KMS-11 (cell line): ENCODE results near the gene LTK.

Source experiments
- H2AFZ ChIP-seq: fragments of 200-600 bp; sonication (generic); 2 replicates; pipeline ENCODE4 v1.6.1; 2016; ENCODE audit warnings: antibody characterized with exemption, mixed run types, low read depth
- H3K27ac ChIP-seq: fragments of 200-600 bp; sonication (generic); 2 replicates; pipeline ENCODE4 v1.6.1; 2016; ENCODE audit warnings: mild to moderate bottlenecking, mixed run types
- H3K27me3 ChIP-seq: fragments of 200-600 bp; sonication (generic); 2 replicates; pipeline ENCODE4 v1.6.1; 2017; ENCODE audit warnings: mild to moderate bottlenecking, low read depth, mixed run types, moderate library complexity; ENCODE audit not compliant: insufficient read depth
- H3K36me3 ChIP-seq: fragments of 200-600 bp; sonication (generic); 2 replicates; pipeline ENCODE4 v1.6.1; 2017; ENCODE audit warnings: mild to moderate bottlenecking, mixed run types; ENCODE audit not compliant: insufficient read depth
- H3K4me1 ChIP-seq: fragments of 200-600 bp; sonication (generic); 2 replicates; pipeline ENCODE4 v1.6.1; 2016; ENCODE audit warnings: mild to moderate bottlenecking, low read depth, mixed run types; ENCODE audit not compliant: poor library complexity, severe bottlenecking
- H3K4me2 ChIP-seq: fragments of 200-600 bp; sonication (generic); 2 replicates; pipeline ENCODE4 v1.7.0; 2016; ENCODE audit warnings: mild to moderate bottlenecking, mixed run types
- H3K4me3 ChIP-seq: fragments of 200-600 bp; sonication (generic); IDR thresholded peaks from 2 replicates; pipeline ENCODE4 v1.6.1; 2017; ENCODE audit warnings: low read depth, low read length, mixed read lengths; ENCODE audit not compliant: insufficient read depth
- H3K79me2 ChIP-seq: fragments of 200-600 bp; sonication (generic); 2 replicates; pipeline ENCODE4 v1.6.1; 2016; ENCODE audit warnings: low read depth, mixed run types; ENCODE audit not compliant: insufficient read depth
- H3K9ac ChIP-seq: fragments of 200-600 bp; sonication (generic); 2 replicates; pipeline ENCODE4 v1.6.1; 2016; ENCODE audit warnings: mild to moderate bottlenecking, mixed run types
- H4K20me1 ChIP-seq: fragments of 200-600 bp; sonication (generic); 2 replicates; pipeline ENCODE4 v1.6.1; 2016; ENCODE audit warnings: mild to moderate bottlenecking, mixed run types; ENCODE audit not compliant: insufficient read depth
- TF ChIP-seq, protein P1 (sequence below): fragments of 200-600 bp; sonication (generic); conservative IDR thresholded peaks from 2 replicates; pipeline ENCODE4 v1.6.1; 2017; ENCODE audit warnings: low read depth, mild to moderate bottlenecking, antibody characterized with exemption, low read length, moderate library complexity, mixed read lengths

Gene LTK

DNA sequence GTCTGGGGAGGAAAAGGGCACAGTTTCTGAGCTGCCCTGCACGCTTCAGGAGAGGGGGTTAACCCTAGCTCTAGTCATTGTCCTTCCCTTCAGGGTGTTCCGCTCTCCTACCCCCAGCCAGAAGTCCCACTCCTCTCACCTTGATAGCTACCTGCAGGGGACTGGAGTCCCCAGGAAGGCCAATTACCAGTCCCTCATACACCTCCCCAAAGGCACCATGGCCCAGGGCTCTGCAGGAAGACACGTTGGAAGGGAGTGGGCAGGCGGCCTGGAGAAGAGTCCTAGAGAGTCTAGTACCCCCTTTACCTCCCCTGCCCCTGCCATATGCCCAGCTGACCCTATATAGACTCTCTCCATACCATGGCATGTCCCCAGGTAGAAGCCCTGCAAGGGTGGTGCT lies 7.9 kb downstream of the LTK start:
- TF ChIP-seq, protein P1, sequence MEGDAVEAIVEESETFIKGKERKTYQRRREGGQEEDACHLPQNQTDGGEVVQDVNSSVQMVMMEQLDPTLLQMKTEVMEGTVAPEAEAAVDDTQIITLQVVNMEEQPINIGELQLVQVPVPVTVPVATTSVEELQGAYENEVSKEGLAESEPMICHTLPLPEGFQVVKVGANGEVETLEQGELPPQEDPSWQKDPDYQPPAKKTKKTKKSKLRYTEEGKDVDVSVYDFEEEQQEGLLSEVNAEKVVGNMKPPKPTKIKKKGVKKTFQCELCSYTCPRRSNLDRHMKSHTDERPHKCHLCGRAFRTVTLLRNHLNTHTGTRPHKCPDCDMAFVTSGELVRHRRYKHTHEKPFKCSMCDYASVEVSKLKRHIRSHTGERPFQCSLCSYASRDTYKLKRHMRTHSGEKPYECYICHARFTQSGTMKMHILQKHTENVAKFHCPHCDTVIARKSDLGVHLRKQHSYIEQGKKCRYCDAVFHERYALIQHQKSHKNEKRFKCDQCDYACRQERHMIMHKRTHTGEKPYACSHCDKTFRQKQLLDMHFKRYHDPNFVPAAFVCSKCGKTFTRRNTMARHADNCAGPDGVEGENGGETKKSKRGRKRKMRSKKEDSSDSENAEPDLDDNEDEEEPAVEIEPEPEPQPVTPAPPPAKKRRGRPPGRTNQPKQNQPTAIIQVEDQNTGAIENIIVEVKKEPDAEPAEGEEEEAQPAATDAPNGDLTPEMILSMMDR = no peak
- no peaks in the 10 kb centered on the region for H4K20me1 ChIP-seq
- H3K36me3 ChIP-seq = no peaks in the 10 kb centered on the region
- no peaks in the 10 kb centered on the region for H3K27me3 ChIP-seq
- H3K9ac ChIP-seq = no peak overlapping the region
- H3K4me1 ChIP-seq = no peaks in the 10 kb centered on the region
- no peak overlapping the region for H3K27ac ChIP-seq
- H3K79me2 ChIP-seq = no peaks in the 10 kb centered on the region
- H2AFZ ChIP-seq = no peak overlapping the region
- no peak overlapping the region for H3K4me2 ChIP-seq
- H3K4me3 ChIP-seq = no peak overlapping the region

- TF ChIP-seq, protein P1 = no peak
- H3K27me3 ChIP-seq = no peaks in the 10 kb centered on the region
Observed at GRCh38 chr15:41504751-41505492, 8.7 kb downstream of the LTK start.

GRCh38 chr15:41503669-41504010 lies 10.0 kb downstream of the LTK start:
- Histone ChIP-seq H4K20me1 (no peaks in the 10 kb centered on the region), H3K79me2 (no peaks in the 10 kb centered on the region), H3K27me3 (no peaks in the 10 kb centered on the region), H2AFZ (no peak overlapping the region), H3K4me2 (no peak overlapping the region), H3K4me1 (no peaks in the 10 kb centered on the region), H3K36me3 (no peaks in the 10 kb centered on the region), H3K4me3 (no peak overlapping the region), H3K27ac (no peak overlapping the region), H3K9ac (no peak overlapping the region)
- TF ChIP-seq, protein P1 = no peak

More at GRCh38 chr15:41504751-41505492, 8.7 kb downstream of the LTK start:
- H3K79me2 ChIP-seq = no peaks in the 10 kb centered on the region
- H2AFZ ChIP-seq = no peak overlapping the region
- no peak overlapping the region for H3K27ac ChIP-seq
- H3K36me3 ChIP-seq = no peaks in the 10 kb centered on the region
- H3K9ac ChIP-seq = no peak overlapping the region
- no peak overlapping the region for H3K4me2 ChIP-seq
- H3K4me1 ChIP-seq = no peaks in the 10 kb centered on the region
- no peak overlapping the region for H3K4me3 ChIP-seq
- H4K20me1 ChIP-seq = no peaks in the 10 kb centered on the region

DNA sequence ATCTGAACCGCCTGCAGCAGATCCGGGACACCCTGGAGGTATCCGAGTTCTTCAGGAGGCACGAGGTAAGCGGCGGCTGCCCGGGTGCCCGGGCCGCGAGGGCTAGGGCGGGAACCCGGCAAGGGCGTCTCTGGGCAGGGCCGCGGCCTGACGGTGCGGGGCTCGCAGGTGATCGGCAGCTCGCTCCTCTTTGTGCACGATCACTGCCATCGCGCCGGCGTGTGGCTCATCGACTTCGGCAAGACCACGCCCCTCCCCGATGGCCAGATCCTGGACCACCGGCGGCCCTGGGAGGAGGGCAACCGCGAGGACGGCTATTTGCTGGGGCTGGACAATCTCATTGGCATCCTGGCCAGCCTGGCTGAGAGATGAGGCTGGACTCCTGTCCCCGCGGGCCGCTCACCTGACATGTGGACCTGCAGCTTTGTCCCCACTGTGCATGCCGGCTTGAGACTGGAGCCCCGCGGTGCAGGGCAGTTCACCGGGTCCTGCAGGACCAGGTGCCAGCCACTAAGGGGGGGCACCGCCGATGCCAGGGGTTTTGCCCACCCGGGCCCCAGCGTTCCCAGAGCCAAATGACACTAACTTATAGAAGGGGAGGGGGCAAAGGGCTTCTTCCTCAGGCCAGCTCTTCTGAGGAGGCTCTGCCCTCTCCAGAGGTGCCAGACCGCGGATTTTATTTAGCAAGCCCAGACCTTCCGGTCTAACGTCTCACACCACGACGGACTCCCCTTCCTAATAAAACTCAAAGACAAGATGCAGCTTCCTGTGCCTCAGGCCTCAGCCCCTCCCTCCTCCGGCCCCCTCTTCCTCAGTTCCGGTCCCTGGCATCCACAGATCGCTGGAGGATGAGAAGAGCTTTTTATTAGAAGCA lies 10.6 kb downstream of the LTK start:
- Histone ChIP-seq H3K27me3 (no peaks in the 10 kb centered on the region), H3K36me3 (no peaks in the 10 kb centered on the region), H3K79me2 (no peaks in the 10 kb centered on the region), H3K9ac (no peak overlapping the region), H3K4me3 (no peak overlapping the region), H4K20me1 (no peaks in the 10 kb centered on the region), H3K4me2 (no peak overlapping the region), H2AFZ (no peak overlapping the region), H3K4me1 (no peaks in the 10 kb centered on the region), H3K27ac (no peak overlapping the region)
- TF ChIP-seq, protein P1 = no peak
